GM19099 (cell line): ENCODE data around the gene SEC14L2.

ENCODE experiments used
- POLR2A ChIP-seq: IDR thresholded peaks from 3 replicates; pipeline ENCODE4 v1.6.1; 2011; ENCODE audit warnings: low read depth; ENCODE audit not compliant: insufficient read length; ENCODE audit errors: extremely low read depth

The SEC14L2 gene

DNA sequence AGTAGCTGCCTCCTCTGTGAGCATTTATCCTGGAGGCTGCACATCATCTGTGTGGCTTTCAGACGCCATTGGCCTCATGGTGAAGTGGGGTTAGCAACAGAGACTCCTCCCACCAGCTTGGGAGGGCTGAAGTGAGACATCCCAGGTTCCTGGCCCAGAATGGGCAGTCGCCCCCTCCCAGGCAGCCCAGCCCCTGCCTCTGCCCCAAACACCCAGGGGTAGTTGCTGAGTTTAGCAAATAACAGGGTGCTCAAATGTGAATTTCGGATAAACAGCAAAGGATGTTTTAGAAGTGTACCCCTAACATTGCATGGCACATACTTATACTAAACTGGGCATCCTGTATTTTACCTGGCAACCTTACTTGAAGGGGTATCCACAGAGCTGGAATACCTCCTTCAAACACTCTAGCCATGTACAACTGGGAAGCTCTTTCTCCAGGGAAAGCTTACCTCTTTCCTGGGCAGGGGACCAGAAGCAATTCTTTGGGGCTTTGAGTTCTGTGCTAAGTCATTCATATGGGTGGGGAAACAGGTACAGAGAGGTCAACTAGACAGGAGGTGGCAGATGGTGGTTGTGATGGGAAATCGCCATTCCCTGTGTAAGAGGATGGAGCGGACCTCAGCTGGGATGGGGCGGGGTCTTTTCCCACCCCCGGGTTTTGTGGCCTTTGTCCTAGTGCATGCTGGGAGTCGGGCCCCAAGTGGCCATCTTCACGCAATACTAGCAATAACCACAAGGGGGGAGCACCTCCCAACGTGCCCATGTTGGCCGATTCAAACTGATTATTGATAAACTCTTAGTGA is 48.0 kb downstream of the SEC14L2 start:
- TF ChIP-seq POLR2A = no peak

GRCh38 chr22:30445438-30446145 is 48.8 kb downstream of the SEC14L2 start:
- no peak for TF ChIP-seq POLR2A

GRCh38 chr22:30447656-30448055 is 50.8 kb downstream of the SEC14L2 start:
- no peak for TF ChIP-seq POLR2A

DNA sequence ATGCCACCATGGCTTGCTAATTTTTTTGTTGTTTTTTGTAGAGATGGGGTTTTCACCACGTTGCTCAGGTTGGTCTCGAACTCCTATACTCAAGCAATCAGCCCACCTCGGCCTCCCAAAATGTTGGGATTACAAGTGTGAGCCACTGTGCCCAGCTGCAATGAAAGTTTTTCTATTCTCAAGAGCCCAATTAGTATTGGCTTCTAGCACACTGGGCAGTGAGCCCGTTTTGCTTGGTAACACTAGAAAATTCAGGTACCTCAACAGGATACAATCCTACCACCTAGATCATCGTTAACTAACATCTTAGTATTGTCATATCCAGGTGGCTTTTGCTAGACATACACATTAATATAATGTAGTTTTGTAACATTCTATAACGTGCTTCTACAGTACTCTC is 56.0 kb downstream of the SEC14L2 start:
- TF ChIP-seq POLR2A = no peak

- no peak for TF ChIP-seq POLR2A
Measured at GRCh38 chr22:30453731-30454510, 57.1 kb downstream of the SEC14L2 start.

DNA sequence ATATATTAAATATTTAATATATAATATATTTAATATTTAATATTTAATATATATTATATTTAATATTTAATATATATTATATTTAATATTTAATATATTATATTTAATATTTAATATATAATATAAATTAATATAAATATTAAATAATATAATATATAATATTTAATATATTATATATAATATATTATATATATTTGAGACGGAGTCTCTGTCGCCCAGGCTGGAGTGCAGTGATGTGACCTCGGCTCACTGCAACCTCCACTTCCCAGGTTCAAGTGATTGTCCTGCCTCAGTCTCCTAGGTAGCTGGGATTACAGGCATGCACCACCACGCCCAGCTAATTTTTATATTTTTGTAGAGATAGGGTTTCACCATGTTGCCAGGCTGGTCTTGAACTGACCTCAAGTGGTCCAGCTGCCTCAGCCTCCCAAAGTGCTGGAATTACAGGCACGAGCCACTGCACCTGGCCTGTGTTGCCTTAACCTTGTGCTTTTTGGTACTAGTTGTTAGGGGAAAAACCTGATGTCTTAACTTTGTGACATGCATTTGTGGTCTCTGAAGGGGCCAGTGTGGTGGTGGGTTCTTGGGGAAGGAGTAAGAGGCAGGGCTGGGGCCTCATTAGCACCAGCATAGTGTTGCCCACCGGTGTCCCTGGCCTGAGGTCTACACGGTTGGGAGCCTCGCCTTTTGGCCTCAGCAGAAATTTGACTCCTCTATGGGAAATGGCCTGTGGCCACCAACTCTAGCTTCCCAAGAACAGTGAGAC is 58.4 kb downstream of the SEC14L2 start:
- no peak for TF ChIP-seq POLR2A

- TF ChIP-seq POLR2A = no peak
Measured at GRCh38 chr22:30457981-30458380, 61.2 kb downstream of the SEC14L2 start.

DNA sequence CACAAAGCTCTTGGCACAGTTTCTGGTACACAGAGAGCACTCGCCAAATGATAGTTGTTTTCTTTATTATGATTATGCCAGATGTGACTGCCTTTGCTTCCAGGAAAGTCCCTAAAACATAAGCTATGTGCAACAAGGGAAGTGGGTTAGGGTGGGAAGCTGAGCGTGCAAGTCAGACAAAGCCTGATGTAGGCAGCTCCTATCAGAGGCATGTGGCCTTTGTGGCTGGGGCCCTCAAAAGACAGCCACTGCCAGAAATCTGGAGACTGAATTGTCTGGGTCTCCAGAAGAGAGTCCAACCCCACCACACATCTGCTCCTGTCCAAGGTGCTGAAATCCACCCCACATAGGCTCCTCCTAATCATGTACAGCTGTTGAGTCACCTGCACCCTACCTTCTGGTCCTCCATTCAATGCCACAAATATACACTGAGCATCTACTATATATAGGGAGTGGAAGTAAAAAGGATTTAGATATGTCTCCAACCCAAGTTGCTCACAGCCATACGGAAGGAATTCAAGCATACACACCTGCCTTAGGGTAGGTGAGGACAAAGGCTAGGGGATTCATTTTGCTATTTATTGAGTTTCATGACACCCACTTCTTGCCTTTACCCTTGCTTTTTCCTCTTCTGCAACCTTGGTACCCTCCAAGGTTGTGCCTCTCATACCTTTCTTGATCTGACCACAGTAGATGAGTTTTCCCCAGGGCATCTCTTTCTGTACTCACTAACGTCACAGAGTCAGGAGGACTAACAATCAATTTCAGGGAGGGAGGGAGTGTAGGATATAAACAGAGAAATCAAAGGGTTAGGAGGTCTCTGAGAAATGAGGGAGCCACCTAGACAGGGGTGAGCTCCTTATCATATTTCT is 62.6 kb downstream of the SEC14L2 start:
- TF ChIP-seq POLR2A = no peak

DNA sequence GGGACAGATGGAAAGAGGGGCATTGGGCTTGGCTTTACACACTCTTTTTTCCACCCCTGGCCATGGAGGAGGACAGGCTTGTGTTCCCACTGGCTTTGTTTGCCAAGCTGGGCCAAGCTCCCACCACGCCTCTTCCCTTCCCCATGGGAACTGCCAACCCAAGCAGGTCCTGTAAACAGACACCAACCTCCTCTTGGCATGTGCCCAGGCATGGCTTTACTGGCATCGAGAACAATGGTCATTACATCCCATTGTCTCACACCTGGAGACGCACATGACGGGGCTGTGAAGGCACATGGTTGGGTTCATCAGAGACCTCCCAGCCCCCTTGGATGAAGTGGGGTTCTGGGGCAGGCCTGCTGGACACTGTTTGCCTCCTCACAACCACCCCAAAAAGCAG is 63.3 kb downstream of the SEC14L2 start:
- TF ChIP-seq POLR2A = no peak

DNA sequence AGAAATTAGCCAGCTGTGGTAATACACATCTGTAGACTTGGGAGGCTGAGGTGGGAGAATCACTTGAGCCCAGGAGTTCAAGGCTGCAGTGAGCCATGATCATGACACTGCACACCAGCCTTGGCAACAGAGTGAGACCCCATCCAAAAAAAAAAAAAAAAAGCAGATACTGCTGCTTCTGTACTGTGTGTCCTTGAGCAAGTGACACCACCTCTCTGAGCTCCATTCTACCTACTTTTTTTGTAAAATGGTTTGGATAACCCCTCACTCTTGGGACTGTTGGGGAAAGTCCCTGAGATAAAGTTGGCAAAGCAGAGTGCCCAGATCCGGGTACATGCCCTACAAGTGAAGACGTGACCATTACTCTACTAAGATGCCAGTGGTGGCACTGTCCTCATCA is 72.3 kb downstream of the SEC14L2 start:
- TF ChIP-seq POLR2A = no peak

DNA sequence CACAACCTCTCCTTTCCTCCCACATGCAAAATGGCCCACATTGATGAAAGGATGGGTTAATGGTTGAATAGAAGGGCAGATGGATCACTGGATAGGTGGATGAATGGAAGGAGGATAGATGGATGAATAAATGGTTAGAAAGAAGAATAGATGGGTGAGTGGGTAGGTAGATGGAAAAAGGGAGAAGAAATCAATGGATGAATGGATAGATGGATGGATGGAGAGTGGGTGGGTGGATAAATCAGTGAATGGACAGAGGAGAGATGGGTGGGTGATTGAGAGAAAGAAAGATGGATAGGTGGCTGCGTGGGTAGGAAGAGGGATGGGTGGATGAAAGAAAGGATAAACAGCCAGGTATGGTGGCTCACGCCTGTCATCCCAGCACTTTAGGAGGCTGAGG is 73.8 kb downstream of the SEC14L2 start:
- no peak for TF ChIP-seq POLR2A

DNA sequence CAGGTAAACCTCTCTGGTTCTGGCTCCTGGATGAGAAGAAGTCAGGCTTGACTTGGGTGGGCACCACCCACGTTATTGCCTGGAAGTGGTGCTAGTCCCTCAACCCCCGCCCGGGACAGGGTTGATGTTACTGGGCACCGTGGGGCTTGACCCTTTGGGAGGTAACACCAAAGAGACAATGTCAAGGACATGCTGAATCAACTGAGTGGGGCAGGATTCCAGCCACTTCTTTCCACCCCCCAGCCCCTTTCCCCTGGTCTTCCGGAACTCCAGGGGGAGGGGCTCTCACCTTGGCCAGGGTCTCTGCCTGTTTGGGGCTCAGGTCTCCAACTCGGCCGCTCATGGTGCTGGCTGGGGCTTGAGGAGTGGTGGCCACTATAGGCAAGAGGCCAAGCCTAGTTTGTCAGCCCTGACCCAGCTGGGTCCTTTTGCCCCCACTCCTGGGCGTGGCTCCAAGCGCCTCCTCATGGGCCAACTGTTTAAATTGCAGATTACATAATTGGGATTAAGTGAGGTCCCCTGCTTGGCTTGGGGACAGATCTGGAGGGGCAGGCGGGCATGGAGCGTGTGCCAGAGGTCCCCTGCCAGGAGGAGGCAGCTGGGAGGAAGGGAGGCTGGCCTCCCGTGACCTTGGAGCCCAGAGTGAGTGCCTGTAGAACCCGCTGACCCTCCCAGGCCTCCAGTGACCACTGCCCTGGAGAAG is 74.9 kb downstream of the SEC14L2 start, which contains the start of gene SEC14L3:
SEC14L3 (minus strand) TSS at position 402 of the 703 bp plus-strand sequence; CDS start at position 343, 59 bp downstream.
- TF ChIP-seq POLR2A = no peak

DNA sequence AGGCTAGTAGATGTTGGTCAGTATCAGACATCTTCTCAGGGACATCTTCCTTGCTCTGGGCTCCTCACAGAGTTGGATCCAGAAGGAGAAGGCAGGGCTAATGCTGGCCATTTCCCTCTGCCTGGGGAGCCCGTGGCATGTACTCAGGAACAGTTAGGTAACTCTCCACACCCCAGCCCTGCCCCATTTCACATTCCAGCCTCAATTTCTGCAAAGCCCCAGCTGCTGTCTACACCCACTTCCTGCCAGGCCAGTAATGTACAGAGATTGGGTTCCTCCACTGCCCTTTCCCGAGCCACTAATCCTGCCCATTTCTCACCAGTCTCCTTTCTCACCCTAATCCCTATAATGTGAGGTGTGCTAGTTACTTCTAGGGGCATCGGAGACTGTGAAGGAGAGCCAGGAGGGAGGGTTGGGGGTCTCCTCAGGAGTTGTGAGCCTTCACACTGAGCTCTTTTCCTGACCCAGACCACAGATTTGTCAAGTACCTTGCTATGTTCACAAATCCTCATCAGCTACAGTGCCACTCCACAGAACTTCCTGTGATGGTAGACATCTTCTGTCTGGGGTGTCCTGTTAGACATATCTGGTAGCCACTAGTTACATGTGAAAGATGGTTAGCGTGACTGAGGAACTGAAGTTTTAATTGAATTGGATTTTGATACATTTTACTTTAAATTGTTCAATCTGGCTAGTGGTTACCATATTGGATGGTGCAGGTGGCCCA is 76.3 kb downstream of the SEC14L2 start:
- TF ChIP-seq POLR2A = no peak

DNA sequence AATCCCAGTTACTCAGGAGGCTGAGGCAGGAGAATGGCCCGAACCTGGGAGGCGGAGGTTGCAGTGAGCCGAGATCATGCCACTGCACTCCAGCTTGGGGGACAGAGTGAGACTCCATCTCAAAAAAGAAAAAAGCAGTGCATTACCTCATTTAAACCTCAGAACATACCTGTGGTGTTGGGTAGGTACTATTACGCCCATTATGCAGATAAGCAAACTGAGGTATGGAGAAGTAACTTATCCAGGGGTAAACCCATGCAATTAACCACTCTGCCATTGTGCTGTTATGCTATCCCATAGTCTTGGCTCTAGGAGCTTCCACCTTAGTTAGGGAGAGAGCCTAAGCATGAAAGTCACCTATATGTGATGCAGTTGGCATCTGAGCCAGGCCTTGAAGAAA is 77.3 kb downstream of the SEC14L2 start:
- no peak for TF ChIP-seq POLR2A
